Ovary (tissue), 9 donors: ENCODE data around the gene COQ8B. TPM values are rescaled to one million over a fixed set of nuclear protein-coding genes. Genes with fewer than 3 reads are reported as not detected.

Experiments used
- DNase-seq, 5 donors: peaks; one replicate each; pipeline ENCODE4 v3.0.0-alpha.2; 2019 to 2020
- H3K27ac ChIP-seq, 2 donors: fragments of 200-600 bp; one replicate each; pipeline versions ENCODE4 v1.5.1 to v1.8.0; 2019 to 2022
- H3K27me3 ChIP-seq: fragments of 200-600 bp; one replicate; pipeline ENCODE4 v1.8.0; 2022
- H3K36me3 ChIP-seq: fragments of 200-600 bp; sonication (generic); one replicate; pipeline ENCODE4 v1.5.1; 2019
- H3K4me1 ChIP-seq: one replicate; pipeline ENCODE4 v1.8.1; 2013; ENCODE audit warnings: mild to moderate bottlenecking, moderate library complexity; ENCODE audit not compliant: insufficient read depth
- H3K4me3 ChIP-seq: fragments of 200-600 bp; sonication (generic); one replicate; pipeline ENCODE4 v1.5.1; 2017
- H3K9me3 ChIP-seq, 2 donors: fragments of 200-600 bp in 1 of 2; sonication (generic) in 1 of 2; one replicate each; pipeline versions ENCODE4 v1.5.1 to v1.8.1; 2013 to 2019; ENCODE audit warnings: mild to moderate bottlenecking in 1 of 2, moderate library complexity in 1 of 2
- CTCF ChIP-seq, 3 donors: fragments of 450-650 bp in 2 of 3; fragments of 200-600 bp in 1 of 3; IDR thresholded peaks; one replicate each; pipeline versions ENCODE4 v1.5.1 to v1.8.0; 2016 to 2022; ENCODE audit warnings: antibody characterized with exemption in 3 of 3, mild to moderate bottlenecking in 1 of 3
- EP300 ChIP-seq: sonication (generic); formaldehyde crosslinking; IDR thresholded peaks from one replicate; pipeline ENCODE4 v1.6.1; 2017; ENCODE audit warnings: antibody characterized with exemption
- POLR2A ChIP-seq: fragments of 450-650 bp; IDR thresholded peaks from one replicate; pipeline ENCODE4 v1.6.1; 2017; ENCODE audit warnings: antibody characterized with exemption, mild to moderate bottlenecking, moderate library complexity
- WGBS, 3 donors: extraction: QIAGEN DNeasy Blood & Tissue Kit in 1 of 3; methylation state at CpG; one replicate each; pipeline versions ENCODE4 v1.1.5 to v1.1.7; 2013 to 2017; 5-methylcytosine and 5-hydroxymethylcytosine counted together
- intact Hi-C, 4 donors: fragments of 100-400 bp; cut with DNase I; formaldehyde crosslinking; loops; one replicate each; pipeline versions ENCODE4 v1.11.0 to v1.15.1; 2022 to 2023
- polyA plus RNA-seq, 2 donors: library from polyadenylated mRNA; stranded (reverse); fragments of 200-250 nt in 1 of 2; fragments of 350-450 nt in 1 of 2; fragmentation: Illumina TruSeq in 1 of 2; extraction: RNeasy Lipid Tissue Mini Kit (QIAGEN cat#74804) in 1 of 2; gene quantifications; one replicate each; pipeline ENCODE4 v1.2.3, GENCODE V29; 2013 to 2014
- total RNA-seq, 7 donors: library from RNA; depleted of rRNA in 2 of 7; stranded (reverse); fragments of >200 nt in 2 of 7; fragmentation: NEBNext Ultra II Directional in 3 of 7; extraction: Animal tissue kit (Norgen Biotek cat#: 25700) in 3 of 7; gene quantifications; one replicate each; pipeline versions ENCODE4 v1.1.0 to v1.2.4, GENCODE V29; 2016 to 2023
- donor health status: DM: no; HTN: no; CAD: no; lungs with moderate emphysema.
- donor health status: DM: no; HTN: no; CAD: no.
- donor health status: Bipolar disorder and iron deficiency.
- donor health status: DM: yes; HTN: yes; CAD: no.
- donor health status: DM: no; HTN: no; CAD: no.
- donor health status: DM: yes; HTN: yes; CAD: no.

The COQ8B gene
- total and polyA plus RNA-seq, 9 donors, result 8.3 to 51.2 (median 41.5) TPM

GRCh38 chr19:40762754-40763470 lies 46.2 kb upstream of the COQ8B start:
- TF ChIP-seq EP300, result no peak
- TF ChIP-seq POLR2A, result no peak
- no peak for TF ChIP-seq CTCF (IDR thresholded peaks at IDR 0.05)
- H3K4me1 ChIP-seq, result no peaks in the 10 kb centered on the region
- DNase-seq, result no peak
- WGBS, 3 donors, result 88 to 91% (median 89%) methylated on average over 16 to 17 of the region's 17 CpGs
- H3K4me3 ChIP-seq, result no peak overlapping the region
- H3K9me3 ChIP-seq, result no peaks in the 10 kb centered on the region
- intact Hi-C loops, result no loop called here
- H3K27me3 ChIP-seq, result no peaks in the 10 kb centered on the region
- no peak overlapping the region for H3K27ac ChIP-seq
- no peaks in the 10 kb centered on the region for H3K36me3 ChIP-seq

GRCh38 chr19:40759352-40759751 lies 42.7 kb upstream of the COQ8B start:
- Histone ChIP-seq H3K4me1 (peaks cover 6% of the 10 kb centered on the region), H3K9me3 (no peaks in the 10 kb centered on the region), H3K4me3 (no peak overlapping the region), H3K36me3 (no peaks in the 10 kb centered on the region), H3K27ac (no peak overlapping the region), H3K27me3 (no peaks in the 10 kb centered on the region)
- DNase-seq, result no peak
- 89 to 90% (median 90%) methylated on average over 13 of the region's 13 CpGs for whole genome bisulfite sequencing, 3 donors
- TF ChIP-seq CTCF (IDR thresholded peaks at IDR 0.05) (no peak), POLR2A (no peak), EP300 (no peak)
- intact Hi-C loops, result no loop called here

GRCh38 chr19:40758491-40758890 lies 41.8 kb upstream of the COQ8B start:
- no peaks in the 10 kb centered on the region for H3K27me3 ChIP-seq
- no peaks in the 10 kb centered on the region for H3K36me3 ChIP-seq
- H3K9me3 ChIP-seq, result no peaks in the 10 kb centered on the region
- no peak overlapping the region for H3K4me3 ChIP-seq
- peaks cover 10% of the 10 kb centered on the region for H3K4me1 ChIP-seq
- no peak for TF ChIP-seq CTCF (IDR thresholded peaks at IDR 0.05)
- TF ChIP-seq EP300, result no peak
- no peak for TF ChIP-seq POLR2A
- intact Hi-C loops, result no loop called here
- no peak for DNase-seq
- H3K27ac ChIP-seq, result no peak overlapping the region
- 98% methylated on average over 3 of the region's 3 CpGs for WGBS, 3 donors

- Histone ChIP-seq H3K27ac (no peak overlapping the region), H3K4me3 (no peak overlapping the region), H3K36me3 (no peaks in the 10 kb centered on the region), H3K4me1 (peaks cover 13% of the 10 kb centered on the region), H3K27me3 (no peaks in the 10 kb centered on the region), H3K9me3 (no peaks in the 10 kb centered on the region)
- 79 to 89% (median 86%) methylated on average over 10 to 11 of the region's 11 CpGs for WGBS, 3 donors
- TF ChIP-seq CTCF (IDR thresholded peaks at IDR 0.05), result no peak
- TF ChIP-seq POLR2A, result no peak
- TF ChIP-seq EP300, result no peak
- intact Hi-C loops, result no loop called here
- no peak for DNase-seq
Observed at GRCh38 chr19:40756502-40757110, 39.9 kb upstream of the COQ8B start.
